Suppressor macrophage treated with lipopolysaccharide for 1 hour (primary cell): ENCODE measurements around the gene ZDHHC14.
A peak's percentile ranks its signal among the peaks of the same experiment; 100 is the strongest.

Experiments used
- DNase-seq, 3 donors: peaks; one replicate each; pipeline ENCODE4 v3.0.0-alpha.2; 2020 to 2022

Gene ZDHHC14

DNA sequence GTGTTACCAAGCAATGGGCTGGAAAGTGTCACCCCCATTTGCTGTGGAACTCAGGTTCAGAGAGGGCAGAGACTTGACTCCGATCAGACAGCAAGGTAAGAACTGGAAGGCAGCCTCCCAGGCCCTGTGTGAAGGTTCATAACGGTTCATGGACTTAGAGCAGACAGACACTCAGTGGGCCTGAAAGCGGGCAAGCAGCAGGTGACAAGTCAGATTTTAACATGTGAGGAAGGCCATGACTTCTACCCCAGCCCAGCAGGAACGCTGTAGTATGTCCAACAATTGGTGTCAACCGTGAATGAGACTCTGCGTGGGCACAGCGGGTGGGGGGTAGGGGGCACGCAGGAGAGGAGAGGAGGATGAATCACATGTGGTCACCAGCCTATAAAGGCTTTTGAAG lies 224.5 kb downstream of the ZDHHC14 start:
- no peak for DNase-seq

GRCh38 chr6:157606516-157606915 lies 225.5 kb downstream of the ZDHHC14 start:
- DNase-seq: no peak

DNA sequence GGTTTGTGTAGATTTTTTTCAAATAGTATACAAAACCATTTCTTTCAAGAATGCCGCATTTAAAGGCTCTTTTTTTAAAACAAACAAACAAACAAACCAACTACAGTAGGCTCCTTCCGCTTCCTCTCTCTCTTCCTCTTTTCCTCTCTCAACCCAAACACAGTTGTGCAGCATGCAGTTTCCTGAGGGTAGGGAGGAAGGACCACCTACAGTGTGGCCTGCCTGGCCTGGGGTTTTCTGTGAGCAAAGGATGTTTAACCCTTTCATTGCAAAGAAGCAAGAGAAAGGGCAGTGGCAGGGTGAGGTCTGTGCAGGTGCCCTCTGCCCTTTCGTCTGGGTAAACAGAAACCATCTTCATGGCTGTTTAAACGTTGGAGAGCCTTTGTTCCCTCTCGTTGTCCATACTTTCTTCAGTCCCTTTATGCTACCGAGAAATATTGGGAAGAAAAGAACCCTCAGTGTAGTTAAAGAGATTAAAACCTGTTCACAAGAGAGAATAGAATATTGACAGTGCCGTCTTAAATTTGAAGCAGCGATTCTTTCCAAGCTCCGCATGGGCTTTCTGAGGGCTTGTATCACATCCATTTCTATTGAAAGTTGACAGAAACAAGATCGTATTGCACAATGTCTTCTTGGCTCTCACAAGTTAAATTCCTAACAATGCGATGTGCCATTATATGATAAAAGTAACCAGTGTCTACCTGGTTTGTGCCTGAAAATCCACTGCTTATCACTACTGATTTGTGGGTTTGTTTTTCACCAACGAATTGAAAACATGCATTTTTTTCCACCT lies 226.5 kb downstream of the ZDHHC14 start:
- no peak for DNase-seq

GRCh38 chr6:157608221-157609075 lies 227.5 kb downstream of the ZDHHC14 start:
- DNase-seq: no peak

- no peak for DNase-seq
Measured at GRCh38 chr6:157609117-157609516, 228.1 kb downstream of the ZDHHC14 start.

DNA sequence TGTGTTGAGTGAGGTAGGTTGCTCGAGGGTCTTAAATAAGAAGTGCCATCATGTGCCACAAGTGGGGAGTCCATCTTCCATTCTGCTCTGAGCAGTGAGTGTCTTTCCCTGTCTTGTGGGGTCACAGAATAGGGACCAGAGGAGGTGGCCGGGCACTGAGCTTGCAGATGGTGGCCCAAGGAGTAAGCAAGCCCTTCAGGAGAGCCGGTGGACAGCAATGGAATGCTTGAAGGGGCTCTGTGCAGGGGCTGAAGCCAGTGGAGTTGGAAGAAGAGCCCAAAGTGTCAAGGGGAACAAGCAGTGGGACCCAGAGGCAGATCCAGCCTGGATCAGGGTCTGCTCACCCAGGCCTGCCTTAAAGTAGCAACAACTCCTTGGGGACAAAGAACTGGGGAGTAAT lies 228.6 kb downstream of the ZDHHC14 start:
- DNase-seq: no peak

DNA sequence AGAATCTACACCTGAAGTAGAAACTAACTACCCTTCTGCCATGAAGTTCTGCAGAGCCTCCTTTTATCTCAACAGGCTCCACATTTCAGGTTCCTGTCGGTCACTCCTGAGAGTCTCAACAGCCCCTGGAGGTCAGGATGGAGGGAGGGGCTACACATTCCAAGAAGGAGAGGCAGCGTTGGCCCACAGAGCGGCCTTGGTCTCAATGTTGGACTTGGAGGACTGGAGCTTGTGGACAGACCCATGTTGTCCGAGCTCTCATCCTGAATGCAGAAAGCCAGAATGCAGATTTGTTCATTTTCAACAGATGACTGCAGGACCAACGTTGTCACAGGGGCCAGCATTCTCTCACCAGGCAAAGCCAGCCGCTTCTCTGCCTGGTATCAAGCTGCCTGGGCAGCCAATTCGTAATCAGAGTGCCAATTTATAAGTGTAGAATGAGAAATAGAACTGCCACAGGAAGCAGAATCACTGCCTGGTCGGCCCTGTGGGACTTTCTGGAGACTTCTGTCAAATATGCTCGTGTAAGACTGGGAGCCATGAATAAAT lies 229.5 kb downstream of the ZDHHC14 start:
- no peak for DNase-seq

DNA sequence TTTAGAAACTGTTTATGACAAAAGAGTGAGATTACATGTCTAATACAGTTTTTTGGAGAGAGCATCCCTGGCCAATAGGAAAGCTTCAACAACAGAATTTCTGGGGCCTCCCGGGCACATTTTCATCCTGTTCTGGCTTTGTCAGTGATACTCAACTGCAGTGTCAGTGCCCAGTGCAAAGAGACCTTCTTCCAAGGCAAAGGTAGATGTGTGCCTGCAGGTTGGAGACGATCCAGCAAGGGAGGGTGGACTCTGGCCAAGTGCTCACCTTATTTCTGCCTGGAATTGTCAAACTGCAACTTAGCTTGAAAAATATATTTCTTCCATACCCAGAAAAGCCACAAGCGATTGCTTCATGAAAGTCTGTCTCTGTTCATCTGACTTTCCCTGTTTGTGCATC lies 230.4 kb downstream of the ZDHHC14 start:
- no peak for DNase-seq

DNA sequence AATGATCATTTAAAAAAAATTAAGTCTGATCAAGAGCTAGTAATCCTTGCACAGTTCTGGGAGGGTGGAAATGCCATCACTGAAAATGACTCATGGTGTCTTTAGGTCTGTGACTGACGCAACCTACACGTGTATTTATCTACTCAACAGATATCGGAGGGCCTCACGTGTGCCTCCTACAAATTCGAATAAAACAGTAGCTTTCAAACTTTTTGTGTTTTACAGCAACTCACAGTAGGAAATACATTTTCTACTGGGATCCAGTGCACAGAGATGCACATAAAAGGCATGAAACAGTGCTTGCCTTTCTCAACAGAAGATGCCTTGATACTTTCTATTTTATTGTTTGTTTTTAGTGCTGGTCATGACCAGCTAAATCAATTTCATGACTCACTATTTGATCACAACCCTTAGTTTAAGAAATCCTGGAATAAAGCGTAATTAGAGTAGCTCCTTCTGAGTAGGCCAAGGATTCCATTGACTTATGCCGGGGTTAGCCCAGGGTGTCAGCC lies 232.1 kb downstream of the ZDHHC14 start:
- DNase-seq: peak; percentile 24 to 45 (median 36)

DNA sequence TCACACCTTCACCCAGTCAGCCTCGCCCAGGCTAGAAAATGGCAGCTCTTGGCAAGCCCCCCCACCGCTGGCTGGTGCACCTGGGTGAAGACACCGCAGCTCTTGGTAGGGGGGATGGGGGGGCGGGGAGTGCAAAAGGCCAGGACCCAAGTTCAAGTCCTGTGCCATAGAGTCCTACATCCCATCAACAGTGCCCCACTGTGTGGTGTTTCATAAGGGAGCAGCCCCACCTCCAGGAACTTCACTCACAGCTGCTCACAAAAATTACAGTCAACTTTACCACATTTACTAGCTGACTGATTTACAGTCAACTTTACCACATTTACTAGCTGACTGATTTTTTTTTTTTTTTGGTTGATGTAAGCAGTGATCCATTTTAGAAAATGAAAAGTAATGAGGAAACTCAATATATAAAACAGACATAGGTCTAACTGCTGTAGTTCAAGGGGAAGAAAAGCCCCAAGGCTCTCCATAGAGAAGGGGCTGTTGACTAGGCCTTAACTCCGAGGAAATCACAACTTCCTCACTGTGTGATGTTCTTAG lies 233.1 kb downstream of the ZDHHC14 start:
- no peak for DNase-seq

GRCh38 chr6:157615420-157615769 lies 234.4 kb downstream of the ZDHHC14 start:
- peak; percentile 21 to 40 (median 33) for DNase-seq

DNA sequence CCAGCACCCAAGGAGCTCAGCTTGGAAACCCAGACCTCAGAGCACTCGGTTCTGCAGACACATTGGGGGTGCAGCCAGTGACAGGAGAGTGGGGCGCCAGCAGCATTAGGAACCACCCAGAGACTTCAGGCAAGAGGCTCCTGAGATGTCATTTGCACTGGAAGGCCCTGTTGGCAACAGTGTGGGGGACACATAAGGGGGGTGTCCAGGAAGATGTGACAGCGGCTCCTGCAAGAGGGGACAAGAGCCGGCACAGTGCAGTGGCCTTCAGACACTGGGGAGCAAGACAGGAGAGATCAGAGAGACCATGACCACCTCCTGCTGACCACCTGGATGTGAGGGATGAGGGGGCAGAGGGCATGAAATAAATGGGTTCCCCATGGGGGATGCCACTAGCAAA lies 235.0 kb downstream of the ZDHHC14 start:
- no peak for DNase-seq

GRCh38 chr6:157620944-157621343 lies 240.0 kb downstream of the ZDHHC14 start:
- DNase-seq: no peak

GRCh38 chr6:157621406-157621805 lies 240.4 kb downstream of the ZDHHC14 start:
- DNase-seq: no peak

DNA sequence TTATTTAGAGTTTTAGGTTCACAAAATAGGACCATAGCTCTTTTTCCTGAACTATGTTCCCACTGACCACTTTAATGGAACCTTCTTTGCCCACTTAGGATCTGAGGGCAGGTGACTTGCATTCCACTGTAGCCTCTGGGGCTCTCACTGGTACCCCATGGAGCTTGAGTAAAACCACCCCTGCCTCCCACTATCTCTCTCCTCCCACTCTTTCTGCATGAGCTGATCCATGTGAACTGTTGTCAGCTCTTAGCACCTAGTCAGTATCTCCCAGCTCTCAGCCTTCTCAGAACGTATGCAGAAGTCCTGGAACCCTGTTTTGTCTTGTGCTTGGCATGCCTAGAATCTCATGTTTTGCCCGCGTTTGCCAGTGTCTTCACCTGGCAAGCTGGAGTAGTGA lies 241.4 kb downstream of the ZDHHC14 start:
- DNase-seq: no peak

- DNase-seq: no peak
Measured at GRCh38 chr6:157625111-157625510, 244.1 kb downstream of the ZDHHC14 start.

GRCh38 chr6:157625764-157626163 lies 244.8 kb downstream of the ZDHHC14 start:
- no peak for DNase-seq

- DNase-seq: no peak
Measured at GRCh38 chr6:157627195-157627966, 246.4 kb downstream of the ZDHHC14 start.

GRCh38 chr6:157628463-157628862 lies 247.5 kb downstream of the ZDHHC14 start:
- DNase-seq: no peak

GRCh38 chr6:157629220-157629619 lies 248.2 kb downstream of the ZDHHC14 start:
- DNase-seq: peak; percentile 36 to 52 (median 47)

DNA sequence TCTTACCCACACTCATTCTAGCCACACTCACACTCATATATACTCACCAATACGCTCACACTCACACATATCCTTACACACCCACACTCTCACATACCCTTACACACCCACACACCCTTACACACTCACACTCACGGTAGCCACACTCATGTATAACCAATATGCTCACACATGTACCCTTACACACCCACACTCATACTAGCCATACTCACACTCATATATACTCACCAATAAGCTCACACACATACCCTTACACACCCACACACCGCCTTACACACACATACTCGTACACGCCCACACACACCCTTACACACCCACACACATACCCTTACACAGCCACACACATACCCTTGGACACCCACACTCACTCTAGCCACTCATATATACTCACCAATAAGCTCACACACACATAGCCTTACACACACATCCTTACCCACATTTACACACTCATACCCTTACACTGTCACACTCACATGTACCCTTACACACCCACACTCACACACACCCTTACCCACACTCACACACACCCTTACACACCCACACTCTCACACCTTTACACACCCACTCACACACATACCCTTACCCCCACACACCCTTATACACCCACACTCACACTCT lies 249.6 kb downstream of the ZDHHC14 start:
- no peak for DNase-seq

- DNase-seq: no peak
Measured at GRCh38 chr6:157631412-157631811, 250.4 kb downstream of the ZDHHC14 start.
